ENCODE data around the gene SLC29A3. TPM values are rescaled to one million over a fixed set of nuclear protein-coding genes. Genes with fewer than 3 reads are reported as not detected.
"Not testable (repeated sequence)": the region's sequence is repeated elsewhere in the genome, so short reads cannot be mapped to it uniquely, and the experiment has no call there.

Gene SLC29A3
- total RNA-seq, 4 donors from 2014 or later = 0.87 to 3.1 (median 2.3) TPM

- H3K27ac ChIP-seq = no peak overlapping the region
- H3K4me1 ChIP-seq = peaks cover 0 to 9% (median 0%) of the 10 kb centered on the region in 3 donors
- peaks cover 0 to 39% (median 0%) of the 10 kb centered on the region in 3 donors for H3K36me3 ChIP-seq
- WGBS, 2 donors = 87% methylated on average over 7 to 11 of the region's 12 CpGs
- H3K27me3 ChIP-seq = no peaks in the 10 kb centered on the region
- no peak for DNase-seq
- H3K9me3 ChIP-seq = no peaks in the 10 kb centered on the region
- H3K4me3 ChIP-seq = no peak overlapping the region
- intact Hi-C loops (cut with DNase I) = no loop called here
- no peak for TF ChIP-seq POLR2A (IDR thresholded peaks at IDR 0.05)
- no peak for TF ChIP-seq CTCF (IDR thresholded peaks at IDR 0.05)
These were observed 36.8 kb downstream of the SLC29A3 start for GRCh38 chr10:71355886-71356285.

- Histone ChIP-seq H3K27ac (no peak overlapping the region), H3K4me1 (no peaks in the 10 kb centered on the region), H3K27me3 (no peaks in the 10 kb centered on the region), H3K9me3 (no peaks in the 10 kb centered on the region), H3K4me3 (no peak overlapping the region), H3K36me3 (peaks cover 0 to 53% (median 0%) of the 10 kb centered on the region in 3 donors)
- no peak for DNase-seq
- WGBS, 2 donors = 72 to 89% methylated on average over 7 of the region's 7 CpGs
- TF ChIP-seq CTCF (IDR thresholded peaks at IDR 0.05) (no peak), POLR2A (IDR thresholded peaks at IDR 0.05) (no peak)
- intact Hi-C loops (cut with DNase I) = no loop called here
These were observed 38.8 kb downstream of the SLC29A3 start for GRCh38 chr10:71357792-71358265.

- Histone ChIP-seq H3K9me3 (no peaks in the 10 kb centered on the region), H3K27me3 (no peaks in the 10 kb centered on the region), H3K36me3 (peaks cover 0 to 52% (median 0%) of the 10 kb centered on the region in 3 donors), H3K4me3 (no peak overlapping the region), H3K4me1 (no peaks in the 10 kb centered on the region), H3K27ac (no peak overlapping the region)
- WGBS, 2 donors = 86 to 93% methylated on average over 5 to 6 of the region's 8 CpGs
- TF ChIP-seq POLR2A (IDR thresholded peaks at IDR 0.05) = no peak
- TF ChIP-seq CTCF (IDR thresholded peaks at IDR 0.05) = no peak
- no peak for DNase-seq
- intact Hi-C loops (cut with DNase I) = no loop called here
These were observed 39.2 kb downstream of the SLC29A3 start for GRCh38 chr10:71358277-71358676.

GRCh38 chr10:71358906-71359305 is 39.8 kb downstream of the SLC29A3 start:
- WGBS, 2 donors = 87 to 92% methylated on average over 5 to 9 of the region's 10 CpGs
- H3K9me3 ChIP-seq; DNase-seq; intact Hi-C loops (cut with DNase I); H3K27me3 ChIP-seq; H3K4me1 ChIP-seq; H3K4me3 ChIP-seq: not testable (repeated sequence)
- Histone ChIP-seq H3K36me3 (peaks cover 0 to 46% (median 0%) of the 10 kb centered on the region in 3 donors), H3K27ac (peak overlapping the region in 2 of 4 donors; percentile 7 to 11)

GRCh38 chr10:71359364-71360046 is 40.4 kb downstream of the SLC29A3 start:
- Histone ChIP-seq H3K27ac (peak overlapping the region in 1 of 4 donors; percentile 11), H3K9me3 (no peaks in the 10 kb centered on the region), H3K4me1 (no peaks in the 10 kb centered on the region), H3K4me3 (no peak overlapping the region), H3K36me3 (peaks cover 0 to 49% (median 0%) of the 10 kb centered on the region in 3 donors), H3K27me3 (no peaks in the 10 kb centered on the region)
- no peak for DNase-seq
- TF ChIP-seq POLR2A (IDR thresholded peaks at IDR 0.05) = no peak
- no peak for TF ChIP-seq CTCF (IDR thresholded peaks at IDR 0.05)
- intact Hi-C loops (cut with DNase I) = no loop called here
- WGBS, 2 donors = 29 to 50% methylated on average over 6 to 9 of the region's 9 CpGs
